Measurements from ENCODE around the gene PXK.

Gene PXK

DNA sequence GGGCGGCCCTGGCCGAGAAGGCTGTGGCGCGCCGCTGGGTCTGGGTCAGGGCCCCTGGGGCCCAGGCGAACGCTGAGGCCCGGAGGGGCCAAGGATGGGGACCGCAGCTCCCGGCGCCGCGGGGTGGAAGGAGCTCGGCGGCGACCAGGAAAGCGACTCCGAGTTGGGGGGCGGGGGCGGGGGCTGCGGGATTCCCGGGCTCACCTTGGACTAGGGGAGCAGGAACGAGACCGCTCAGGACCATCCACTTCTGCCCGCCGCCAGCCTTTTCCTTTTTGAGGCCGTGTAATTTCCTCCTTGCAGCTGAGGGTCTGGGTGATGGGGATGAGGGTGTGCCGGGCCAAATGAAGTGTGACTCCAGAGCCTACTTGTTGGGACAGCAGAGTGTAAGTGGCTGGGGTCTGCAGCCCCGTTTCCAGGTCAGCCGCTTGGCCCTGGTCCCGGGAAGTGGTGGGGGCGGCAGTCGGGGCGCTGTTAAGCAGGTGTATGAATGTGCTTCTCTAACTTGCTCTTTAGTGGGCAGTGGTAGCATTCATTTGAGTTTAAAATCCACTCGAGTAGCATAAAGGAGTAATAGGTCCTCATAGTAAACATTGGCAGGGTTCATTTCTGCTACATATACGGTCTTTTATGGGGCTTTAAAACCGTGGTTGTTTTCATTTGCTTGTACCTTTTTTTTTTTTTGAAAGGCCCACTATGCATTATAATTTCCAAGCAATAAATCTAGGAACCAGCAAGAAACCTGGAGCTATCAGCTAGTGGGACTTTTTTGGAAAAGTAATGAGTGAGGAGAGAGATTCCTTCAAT is 717 bp downstream of the PXK start:
- Mint-ChIP-seq H3K4me3 (peak overlapping the region; percentile 96 to 100 (median 97)), H3K27ac (peak overlapping the region; percentile 24 to 90 (median 76)), H3K4me1 (peaks cover 38% of the 10 kb centered on the region), H3K9me3 (no peaks in the 10 kb centered on the region), H3K36me3 (ENCODE audit: low read depth) (no peaks in the 10 kb centered on the region), H3K27me3 (ENCODE audit: low read depth) (peaks cover 6% of the 10 kb centered on the region)
- TF ChIP-seq, protein P1, sequence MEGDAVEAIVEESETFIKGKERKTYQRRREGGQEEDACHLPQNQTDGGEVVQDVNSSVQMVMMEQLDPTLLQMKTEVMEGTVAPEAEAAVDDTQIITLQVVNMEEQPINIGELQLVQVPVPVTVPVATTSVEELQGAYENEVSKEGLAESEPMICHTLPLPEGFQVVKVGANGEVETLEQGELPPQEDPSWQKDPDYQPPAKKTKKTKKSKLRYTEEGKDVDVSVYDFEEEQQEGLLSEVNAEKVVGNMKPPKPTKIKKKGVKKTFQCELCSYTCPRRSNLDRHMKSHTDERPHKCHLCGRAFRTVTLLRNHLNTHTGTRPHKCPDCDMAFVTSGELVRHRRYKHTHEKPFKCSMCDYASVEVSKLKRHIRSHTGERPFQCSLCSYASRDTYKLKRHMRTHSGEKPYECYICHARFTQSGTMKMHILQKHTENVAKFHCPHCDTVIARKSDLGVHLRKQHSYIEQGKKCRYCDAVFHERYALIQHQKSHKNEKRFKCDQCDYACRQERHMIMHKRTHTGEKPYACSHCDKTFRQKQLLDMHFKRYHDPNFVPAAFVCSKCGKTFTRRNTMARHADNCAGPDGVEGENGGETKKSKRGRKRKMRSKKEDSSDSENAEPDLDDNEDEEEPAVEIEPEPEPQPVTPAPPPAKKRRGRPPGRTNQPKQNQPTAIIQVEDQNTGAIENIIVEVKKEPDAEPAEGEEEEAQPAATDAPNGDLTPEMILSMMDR (IDR thresholded peaks at IDR 0.05; ENCODE audit: unreplicated experiment in 3 of 3): no peak

DNA sequence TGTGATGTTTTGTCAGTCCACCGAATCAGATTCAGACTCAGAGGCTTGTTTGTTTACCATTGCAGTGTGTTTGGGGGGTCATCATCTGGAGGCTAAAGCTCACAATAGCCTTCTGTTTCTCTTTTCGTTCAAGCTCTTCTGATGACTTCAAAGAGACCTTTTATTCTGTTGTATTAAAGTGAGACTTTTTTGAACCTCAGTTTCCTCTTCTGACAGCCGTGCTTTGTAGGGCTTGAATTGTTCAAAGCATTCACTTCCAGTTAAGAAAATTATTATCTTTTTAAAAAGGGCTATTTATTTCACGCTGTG is 1.3 kb downstream of the PXK start:
- Mint-ChIP-seq H3K4me1 (peaks cover 38% of the 10 kb centered on the region), H3K27me3 (ENCODE audit: low read depth) (peaks cover 6% of the 10 kb centered on the region), H3K9me3 (no peaks in the 10 kb centered on the region), H3K36me3 (ENCODE audit: low read depth) (peaks cover 2% of the 10 kb centered on the region), H3K27ac (peak overlapping the region; percentile 24 to 90 (median 76)), H3K4me3 (peak overlapping the region; percentile 96 to 100 (median 97))
- TF ChIP-seq, protein P1 (IDR thresholded peaks at IDR 0.05; ENCODE audit: unreplicated experiment in 3 of 3): no peak

DNA sequence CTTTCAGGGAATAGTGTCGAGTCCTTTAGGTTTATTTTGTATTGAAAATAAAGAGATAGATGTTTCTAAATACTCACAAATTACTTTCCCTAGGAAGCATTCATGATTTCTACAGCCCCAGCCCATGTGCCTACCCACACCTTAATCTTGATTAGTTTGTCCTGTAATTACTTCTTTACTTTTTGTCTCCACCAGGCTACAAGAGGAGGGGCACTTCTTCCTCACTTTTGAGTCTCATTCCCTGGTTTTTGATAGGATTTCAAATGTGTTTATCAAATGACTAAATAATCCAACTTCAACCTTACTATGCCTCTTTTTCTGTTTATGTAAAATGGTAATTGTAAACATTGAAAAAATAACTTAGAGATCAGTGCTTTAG is 1.8 kb downstream of the PXK start:
- peaks cover 6% of the 10 kb centered on the region for H3K27me3 Mint-ChIP-seq (ENCODE audit: low read depth)
- H3K36me3 Mint-ChIP-seq (ENCODE audit: low read depth): peaks cover 5% of the 10 kb centered on the region
- no peaks in the 10 kb centered on the region for H3K9me3 Mint-ChIP-seq
- TF ChIP-seq, protein P1 (IDR thresholded peaks at IDR 0.05; ENCODE audit: unreplicated experiment in 3 of 3): no peak
- peak overlapping the region; percentile 96 to 100 (median 97) for H3K4me3 Mint-ChIP-seq
- H3K27ac Mint-ChIP-seq: no peak overlapping the region
- peaks cover 38% of the 10 kb centered on the region for H3K4me1 Mint-ChIP-seq

DNA sequence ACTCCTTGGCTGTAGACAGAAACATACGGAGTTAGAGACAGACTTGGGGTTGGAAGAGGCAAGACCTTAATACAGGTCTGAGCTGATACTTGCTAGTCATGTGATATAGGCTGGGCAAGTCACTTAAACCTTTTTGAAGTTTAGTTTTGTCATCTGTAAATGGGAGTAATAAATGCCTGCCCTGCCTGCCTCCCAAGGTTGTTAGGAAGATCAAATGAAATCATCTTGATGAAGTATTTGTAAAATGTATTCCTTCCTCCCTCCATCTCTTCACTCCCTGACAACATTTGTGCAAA is 2.9 kb downstream of the PXK start:
- Mint-ChIP-seq H3K27ac (peak overlapping the region in 2 of 3 experiments; percentile 6 to 31), H3K27me3 (ENCODE audit: low read depth) (peaks cover 6% of the 10 kb centered on the region), H3K9me3 (no peaks in the 10 kb centered on the region), H3K4me3 (peak overlapping the region; percentile 46 to 53 (median 47)), H3K36me3 (ENCODE audit: low read depth) (peaks cover 5% of the 10 kb centered on the region), H3K4me1 (peaks cover 35% of the 10 kb centered on the region)
- TF ChIP-seq, protein P1 (IDR thresholded peaks at IDR 0.05; ENCODE audit: unreplicated experiment in 3 of 3): no peak

DNA sequence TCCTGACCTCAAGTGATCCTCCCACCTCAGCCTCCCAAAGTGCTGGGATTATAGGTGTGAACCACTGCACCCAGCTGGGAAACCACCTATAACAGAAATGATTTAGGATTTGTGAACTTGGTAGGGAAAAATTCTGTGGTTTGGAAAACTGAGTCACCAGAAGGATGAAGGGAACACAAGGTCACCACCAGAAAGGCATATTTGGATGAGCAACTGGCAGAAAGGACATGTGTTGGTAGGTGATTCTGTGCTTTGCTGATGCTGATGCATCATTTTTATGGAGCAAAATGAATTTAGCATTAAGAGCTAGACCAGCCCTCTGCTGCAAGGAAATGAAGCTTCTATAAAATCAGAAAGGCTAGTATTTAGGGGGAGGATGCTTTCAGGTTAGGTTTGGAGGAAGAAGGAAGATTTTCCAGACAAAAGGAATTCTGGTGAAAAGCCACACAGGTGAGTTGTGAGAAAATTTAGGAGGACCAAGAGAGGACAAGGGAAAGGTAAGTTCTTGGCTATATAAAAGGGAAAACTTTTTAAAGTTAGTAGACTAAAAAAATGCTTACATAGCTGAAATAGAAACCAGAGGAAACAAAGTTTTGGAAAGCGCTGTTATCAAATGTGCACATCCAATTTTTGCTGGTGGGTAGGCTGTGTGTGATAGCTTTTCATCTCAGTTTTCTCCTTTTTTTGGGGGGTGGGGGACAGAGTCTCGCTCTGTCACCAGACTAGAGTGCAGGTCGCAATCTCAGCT is 3.6 kb downstream of the PXK start:
- Mint-ChIP-seq H3K36me3 (ENCODE audit: low read depth) (peaks cover 8% of the 10 kb centered on the region), H3K4me1 (peaks cover 29% of the 10 kb centered on the region), H3K27me3 (ENCODE audit: low read depth) (peaks cover 6% of the 10 kb centered on the region), H3K9me3 (no peaks in the 10 kb centered on the region), H3K4me3 (no peak overlapping the region), H3K27ac (no peak overlapping the region)
- TF ChIP-seq, protein P1 (IDR thresholded peaks at IDR 0.05; ENCODE audit: unreplicated experiment in 3 of 3): no peak
